Right cardiac atrium (tissue), 5 donors: ENCODE results near the gene HEBP1. TPM values are rescaled to one million over a fixed set of nuclear protein-coding genes. Genes with fewer than 3 reads are reported as not detected.

ENCODE experiments used
- ATAC-seq, 2 donors: fragments of 200-7000 bp; cut with Tn5 transposase; one replicate each; pipeline versions ENCODE4 v1.8.0 to v1.9.1; 2020; ENCODE audit warnings: moderate library complexity in 2 of 2, mild to moderate bottlenecking in 1 of 2
- DNase-seq, 3 donors: peaks; one replicate each; pipeline ENCODE4 v3.0.0-alpha.2; 2020
- H3K27ac ChIP-seq: one replicate; pipeline ENCODE4 v1.5.1; 2013; ENCODE audit warnings: mild to moderate bottlenecking, low read length, control low read depth, moderate library complexity
- H3K27me3 ChIP-seq: one replicate; pipeline ENCODE4 v1.6.1; 2013; ENCODE audit not compliant: control insufficient read depth, insufficient read depth
- H3K4me1 ChIP-seq: one replicate; pipeline ENCODE4 v1.6.1; 2013; ENCODE audit warnings: low read length; ENCODE audit not compliant: control insufficient read depth, insufficient read depth
- H3K4me3 ChIP-seq: one replicate; pipeline ENCODE4 v1.5.1; 2013; ENCODE audit warnings: low read length, control low read depth
- H3K9me3 ChIP-seq: one replicate; pipeline ENCODE4 v1.6.1; 2013; ENCODE audit warnings: low read length; ENCODE audit not compliant: control insufficient read depth
- WGBS: extraction: QIAGEN DNeasy Blood & Tissue Kit; methylation state at CpG from one replicate; pipeline ENCODE4 v1.1.7; 2013; 5-methylcytosine and 5-hydroxymethylcytosine counted together
- intact Hi-C, 4 donors: fragments of 100-400 bp; cut with DNase I; formaldehyde crosslinking; loops; one replicate each; pipeline versions ENCODE4 v1.11.0 to v1.14.0; 2022 to 2023
- polyA plus RNA-seq: library from polyadenylated mRNA; stranded (reverse); fragments of 200-250 nt; gene quantifications from one replicate; pipeline ENCODE4 v1.2.3, GENCODE V29; 2013
- total RNA-seq, 4 donors: library from RNA; stranded (reverse); fragmentation: NEBNext Ultra II Directional; extraction: Animal tissue kit (Norgen Biotek cat#: 25700); gene quantifications; one replicate each; pipeline ENCODE4 v1.2.1, GENCODE V29; 2021
- donor health status: healthy with polysubstance abuse.
- donor health status: DM: no; HTN: yes; CAD: no.
- donor health status: DM: no; HTN: no; CAD: no.
- donor health status: DM: no; HTN: yes; CAD: no; lungs with severe emphysema.
- donor health status: DM: yes; HTN: yes; CAD: no.

HEBP1 gene
- total and polyA plus RNA-seq, 5 donors = 54.4 to 81.0 (median 69.9) TPM

DNA sequence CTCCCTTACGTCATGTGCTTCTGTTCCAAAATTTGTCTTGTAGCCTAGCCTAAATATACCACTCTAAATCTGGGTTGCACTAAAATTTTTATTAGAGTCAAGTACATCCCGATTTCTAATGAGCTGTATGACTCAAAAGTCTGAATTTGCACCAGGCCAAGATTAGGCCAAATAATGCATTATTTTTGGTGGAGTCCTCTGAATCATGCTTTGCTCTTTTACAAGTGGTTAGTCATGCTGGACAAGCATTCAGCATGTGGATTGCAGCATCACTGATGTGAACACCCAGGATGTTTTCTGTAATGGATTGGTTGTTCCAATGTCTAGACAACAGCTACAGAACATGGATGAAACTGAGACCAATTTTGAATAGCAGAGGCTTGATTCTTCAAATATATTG is 23.7 kb downstream of the HEBP1 start:
- whole genome bisulfite sequencing = 65% methylated on average over 2 of the region's 2 CpGs
- peak; percentile 68 to 78 for ATAC-seq
- intact Hi-C loops = no loop called here
- DNase-seq = no peak
- H3K4me1 ChIP-seq = peaks cover 7% of the 10 kb centered on the region
- no peaks in the 10 kb centered on the region for H3K27me3 ChIP-seq
- no peak overlapping the region for H3K4me3 ChIP-seq
- H3K27ac ChIP-seq = no peak overlapping the region
- no peaks in the 10 kb centered on the region for H3K9me3 ChIP-seq

DNA sequence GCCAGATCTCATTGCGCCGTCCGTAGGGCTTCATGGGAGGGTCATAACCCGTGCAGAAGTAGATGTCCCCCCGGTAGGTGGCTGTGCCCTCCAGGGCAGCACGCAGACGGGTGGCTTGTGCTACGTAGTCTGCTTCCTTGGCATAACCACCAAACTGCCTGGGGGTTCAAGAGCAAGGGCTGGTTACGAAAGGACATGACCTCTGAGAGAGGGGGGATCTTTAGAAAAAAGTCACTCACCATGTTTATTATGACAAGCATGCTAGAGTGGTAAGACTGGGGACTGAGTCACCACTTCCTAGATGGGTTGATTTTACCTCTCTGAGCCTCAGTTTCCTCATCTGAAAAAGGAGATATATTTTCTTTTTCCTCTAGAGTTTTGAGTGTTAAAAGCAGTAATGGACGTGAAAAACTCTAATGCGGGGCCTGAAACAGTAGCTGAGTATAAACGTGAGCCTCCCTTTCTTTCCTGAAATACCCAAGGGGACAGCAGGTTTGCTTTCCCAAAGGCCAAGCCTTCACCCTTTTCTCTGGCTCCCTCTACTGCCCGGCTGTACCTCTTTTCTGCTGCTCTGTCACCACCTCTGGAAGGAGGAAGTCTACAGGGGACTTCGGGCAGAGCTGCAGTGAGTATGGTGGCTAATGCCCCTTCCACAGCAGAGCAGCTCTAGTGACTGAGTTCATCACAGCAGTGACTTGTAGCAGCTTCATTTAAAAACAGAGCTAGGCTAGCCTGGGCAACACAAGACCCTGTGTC is 24.6 kb downstream of the HEBP1 start:
- ATAC-seq (peak; percentile 13 to 59), DNase-seq (no peak)
- no peak overlapping the region for H3K27ac ChIP-seq
- H3K4me1 ChIP-seq = peaks cover 7% of the 10 kb centered on the region
- H3K4me3 ChIP-seq = no peak overlapping the region
- WGBS = 81% methylated on average over 14 of the region's 14 CpGs
- no peaks in the 10 kb centered on the region for H3K27me3 ChIP-seq
- intact Hi-C loops = no loop called here
- H3K9me3 ChIP-seq = no peaks in the 10 kb centered on the region

DNA sequence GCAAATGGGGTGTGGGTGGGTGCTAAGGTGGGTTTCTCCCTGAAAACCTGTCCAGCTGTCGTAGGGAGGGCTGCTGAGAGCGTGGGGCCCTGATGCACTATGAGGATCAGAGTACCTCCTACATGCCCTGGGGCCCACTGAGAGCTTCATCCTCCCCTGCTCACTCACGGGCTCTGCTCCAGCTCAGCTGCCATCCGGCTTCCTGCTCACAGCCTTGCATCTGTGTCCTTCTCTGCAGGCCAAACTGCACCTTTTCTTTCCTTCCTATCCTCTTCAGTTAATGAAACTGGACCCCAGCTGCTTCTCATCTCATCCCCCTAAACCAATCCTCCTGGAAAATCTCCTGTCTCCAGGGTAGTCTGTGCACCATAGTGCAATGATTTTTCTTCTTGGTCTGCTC is 25.9 kb downstream of the HEBP1 start:
- Histone ChIP-seq H3K4me1 (no peaks in the 10 kb centered on the region), H3K27me3 (no peaks in the 10 kb centered on the region)
- WGBS = 95% methylated on average over 4 of the region's 4 CpGs

DNA sequence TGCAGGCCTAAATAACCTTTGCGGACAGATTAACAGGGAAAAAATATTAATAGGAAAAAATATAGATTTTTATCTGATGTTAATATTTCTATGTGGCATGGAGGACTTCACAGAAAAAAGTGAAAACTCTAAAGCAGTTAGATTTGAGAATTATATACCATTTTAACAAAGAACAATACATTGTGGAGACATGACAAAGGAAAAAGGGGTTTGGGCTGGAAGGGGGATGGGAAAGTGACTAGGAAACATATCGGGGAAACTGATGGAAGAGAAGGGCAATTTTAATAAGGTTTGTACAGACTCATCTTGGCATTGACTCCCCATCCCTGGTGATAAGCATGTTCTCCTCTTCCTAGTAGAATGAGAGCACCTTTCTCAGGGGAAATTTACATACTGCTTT is 27.0 kb downstream of the HEBP1 start:
- DNase-seq = no peak
- H3K9me3 ChIP-seq = no peaks in the 10 kb centered on the region
- no peak overlapping the region for H3K27ac ChIP-seq
- H3K27me3 ChIP-seq = no peaks in the 10 kb centered on the region
- H3K4me3 ChIP-seq = no peak overlapping the region
- intact Hi-C loops = no loop called here
- no peak for ATAC-seq
- 98% methylated on average over 2 of the region's 2 CpGs for WGBS
- H3K4me1 ChIP-seq = no peaks in the 10 kb centered on the region

More for the DNA sequence above, 25.9 kb downstream of the HEBP1 start:
- no peaks in the 10 kb centered on the region for H3K9me3 ChIP-seq
- ATAC-seq = no peak
- intact Hi-C loops = no loop called here
- no peak for DNase-seq
- no peak overlapping the region for H3K4me3 ChIP-seq
- no peak overlapping the region for H3K27ac ChIP-seq

DNA sequence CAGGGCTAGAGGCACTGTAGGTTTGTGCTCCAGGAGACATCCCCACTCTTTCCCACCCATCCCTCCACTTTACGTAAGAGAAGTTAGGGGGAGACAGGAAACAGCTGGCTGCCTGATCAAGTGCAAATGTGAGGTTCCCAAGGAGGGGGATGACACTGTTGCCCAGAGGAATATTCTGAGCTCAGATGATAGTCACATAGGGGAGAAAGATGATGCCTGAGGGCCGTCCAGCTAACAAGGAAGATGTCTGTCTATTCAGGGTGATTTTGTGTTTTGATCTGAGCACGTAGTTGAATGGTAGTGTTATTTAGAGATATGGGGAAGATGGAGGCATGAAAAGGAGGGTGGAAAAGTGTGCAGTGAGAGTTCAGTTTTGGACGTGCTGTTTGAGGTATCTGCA is 34.2 kb downstream of the HEBP1 start:
- Histone ChIP-seq H3K27me3 (no peaks in the 10 kb centered on the region), H3K27ac (no peak overlapping the region), H3K4me1 (no peaks in the 10 kb centered on the region), H3K4me3 (no peak overlapping the region), H3K9me3 (no peaks in the 10 kb centered on the region)
- intact Hi-C loops = no loop called here
- DNase-seq = no peak
- no peak for ATAC-seq
- WGBS = 71% methylated on average over 4 of the region's 4 CpGs

DNA sequence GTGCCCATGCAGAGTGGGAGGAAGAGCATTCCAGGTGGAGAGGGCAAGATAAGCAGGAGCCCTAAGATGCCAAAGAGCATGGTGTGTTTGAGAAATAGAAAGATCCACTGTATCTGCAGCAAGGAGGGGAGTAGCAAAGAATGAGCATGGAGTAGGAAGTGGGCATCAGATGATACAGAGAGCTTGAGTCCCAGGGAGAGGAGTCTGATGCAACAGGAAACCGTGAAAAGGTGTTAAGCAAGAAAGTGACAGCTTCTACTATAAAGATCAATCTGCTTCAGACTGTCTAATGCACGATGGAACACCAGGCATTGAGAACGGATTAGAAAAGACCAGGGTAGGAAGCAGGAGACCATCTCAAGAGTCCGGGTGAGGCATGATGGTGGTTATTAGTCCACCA is 35.8 kb downstream of the HEBP1 start:
- WGBS = 85% methylated on average over 4 of the region's 4 CpGs
- H3K27me3 ChIP-seq = no peaks in the 10 kb centered on the region
- no peak overlapping the region for H3K27ac ChIP-seq
- DNase-seq = no peak
- H3K9me3 ChIP-seq = no peaks in the 10 kb centered on the region
- no peak overlapping the region for H3K4me3 ChIP-seq
- H3K4me1 ChIP-seq = no peaks in the 10 kb centered on the region
- intact Hi-C loops = no loop called here
- no peak for ATAC-seq

DNA sequence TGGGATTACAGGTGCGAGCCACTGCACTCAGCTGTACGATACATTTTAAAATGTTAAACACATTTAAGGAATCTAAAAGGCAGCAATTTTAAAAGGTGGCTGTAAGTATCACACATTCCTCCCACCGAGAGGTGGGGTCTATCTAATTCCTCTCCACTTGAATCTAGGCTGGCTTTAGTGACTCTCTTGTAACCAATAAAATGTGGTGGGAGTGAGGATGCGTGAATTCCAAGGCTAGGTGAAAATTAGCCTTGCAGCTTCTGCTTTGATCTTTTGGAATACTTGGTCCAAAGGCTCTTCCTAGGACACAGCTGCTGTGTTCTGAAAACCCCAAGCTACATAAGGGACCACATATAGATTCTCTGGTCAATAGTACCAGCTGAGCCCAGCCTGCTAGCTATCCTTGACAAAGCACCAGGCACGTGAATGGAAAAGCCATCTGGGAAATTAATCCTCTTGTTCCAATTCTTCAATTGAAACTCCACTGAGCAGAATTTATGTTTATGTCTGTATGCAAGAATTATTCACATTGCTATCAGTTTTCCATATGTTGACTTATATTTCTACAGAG is 39.3 kb downstream of the HEBP1 start:
- intact Hi-C loops = no loop called here
- ATAC-seq = no peak
- WGBS = 81% methylated on average over 5 of the region's 5 CpGs

DNA sequence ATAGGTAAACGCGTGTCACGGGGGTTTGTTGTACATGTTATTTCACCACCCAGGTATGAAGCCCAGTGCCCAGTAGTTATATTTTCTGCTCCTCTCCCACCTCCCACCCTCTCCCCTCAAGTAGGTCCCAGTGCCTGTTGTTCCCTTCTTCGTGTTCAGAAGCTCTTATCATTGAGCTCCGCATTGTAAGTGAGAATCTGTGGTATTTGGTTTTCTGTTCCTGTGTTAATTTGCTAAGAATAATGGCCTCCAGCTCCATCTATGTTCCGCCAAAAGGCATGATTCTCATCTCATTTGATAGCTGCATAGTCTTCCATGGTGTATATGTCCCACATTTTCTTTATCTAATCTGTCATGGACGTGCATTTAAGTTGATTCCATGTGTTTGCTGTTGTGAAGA is 41.2 kb downstream of the HEBP1 start:
- ATAC-seq (no peak), DNase-seq (no peak)
- H3K4me3 ChIP-seq = no peak overlapping the region
- H3K9me3 ChIP-seq = no peaks in the 10 kb centered on the region
- H3K27me3 ChIP-seq = no peaks in the 10 kb centered on the region
- no peaks in the 10 kb centered on the region for H3K4me1 ChIP-seq
- H3K27ac ChIP-seq = no peak overlapping the region
- intact Hi-C loops = no loop called here
- 67% methylated on average over 7 of the region's 7 CpGs for WGBS

More for the DNA sequence above, 39.3 kb downstream of the HEBP1 start:
- DNase-seq = no peak
- Histone ChIP-seq H3K27ac (no peak overlapping the region), H3K9me3 (no peaks in the 10 kb centered on the region), H3K4me1 (no peaks in the 10 kb centered on the region), H3K27me3 (no peaks in the 10 kb centered on the region), H3K4me3 (no peak overlapping the region)

DNA sequence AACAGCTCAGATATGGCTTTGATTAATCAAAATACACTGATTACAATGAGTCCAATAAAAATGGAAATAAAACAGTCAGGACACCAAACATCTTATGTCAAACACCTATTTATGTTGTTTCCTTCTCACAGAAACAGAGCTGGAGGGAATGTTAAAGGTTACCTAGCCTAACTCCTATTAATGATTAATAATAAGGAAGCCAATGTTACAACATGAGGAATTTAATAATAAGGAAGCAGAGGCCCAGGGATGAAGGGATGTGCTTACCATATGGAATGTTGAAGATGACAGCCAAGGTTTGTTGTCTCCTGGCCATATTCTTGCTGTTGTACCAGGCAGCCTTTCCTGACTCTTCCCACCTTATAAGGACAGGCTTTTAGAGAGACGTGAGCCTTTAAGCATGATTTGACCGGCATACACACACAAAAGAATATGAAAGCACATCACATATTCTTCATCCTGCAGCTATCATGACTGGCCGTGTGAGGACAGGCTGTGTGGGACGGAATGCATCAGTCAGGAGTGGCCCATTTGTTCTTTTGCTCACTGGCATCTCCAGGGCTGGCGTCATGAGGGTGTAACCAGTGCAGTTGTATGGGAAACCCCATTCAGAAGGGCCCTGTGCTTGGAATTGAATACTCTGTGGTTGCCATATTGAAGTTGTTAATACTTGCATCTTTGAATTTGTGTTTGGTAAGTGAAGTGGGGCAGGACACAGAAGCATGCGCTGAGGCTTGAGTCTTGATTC is 45.0 kb downstream of the HEBP1 start:
- Histone ChIP-seq H3K4me3 (no peak overlapping the region), H3K4me1 (no peaks in the 10 kb centered on the region), H3K27me3 (no peaks in the 10 kb centered on the region), H3K27ac (no peak overlapping the region), H3K9me3 (no peaks in the 10 kb centered on the region)
- 97% methylated on average over 6 of the region's 6 CpGs for WGBS
- no peak for ATAC-seq
- intact Hi-C loops = no loop called here
- no peak for DNase-seq

DNA sequence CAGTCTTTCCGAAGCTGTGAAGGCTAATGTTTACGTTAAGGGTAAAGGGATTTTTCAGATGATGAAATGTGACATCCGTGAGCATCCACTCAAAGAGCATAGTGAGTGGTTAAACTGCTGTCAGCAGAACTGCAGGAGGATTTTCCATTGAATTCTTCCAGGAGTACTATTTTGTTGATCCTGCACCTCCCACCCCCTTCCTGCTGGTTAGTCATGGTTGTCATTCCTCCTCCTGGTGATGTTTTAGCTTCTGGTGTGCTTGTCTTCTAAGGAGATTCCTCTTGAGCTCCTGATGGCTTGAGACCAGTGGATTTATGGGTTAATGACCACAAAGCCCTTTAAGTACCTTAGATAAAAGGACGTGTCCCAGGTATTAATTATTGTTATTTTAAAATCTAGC is 45.7 kb downstream of the HEBP1 start:
- Histone ChIP-seq H3K4me3 (no peak overlapping the region), H3K27ac (no peak overlapping the region), H3K27me3 (no peaks in the 10 kb centered on the region), H3K4me1 (no peaks in the 10 kb centered on the region), H3K9me3 (no peaks in the 10 kb centered on the region)
- DNase-seq (no peak), ATAC-seq (no peak)
- 79% methylated on average over 4 of the region's 4 CpGs for WGBS
- intact Hi-C loops = no loop called here

DNA sequence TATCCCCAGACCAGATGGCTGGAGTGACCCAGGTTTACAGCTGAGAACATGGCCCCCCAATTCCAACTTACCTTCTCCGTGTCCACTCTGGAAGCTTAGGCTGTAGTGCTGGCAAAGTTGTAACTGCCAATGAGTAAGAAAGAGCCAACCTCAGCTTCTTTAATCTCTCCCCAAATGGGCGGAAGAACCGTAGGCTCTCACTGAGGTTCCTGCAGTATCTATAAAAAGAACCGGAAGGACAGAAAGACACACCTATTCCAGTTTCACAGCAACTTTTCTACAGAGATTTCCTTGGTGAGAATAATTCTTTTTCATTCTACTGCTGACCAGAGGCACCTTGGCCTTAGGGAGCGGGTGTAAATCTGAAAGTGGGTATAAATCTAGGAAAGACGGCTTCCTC is 48.0 kb downstream of the HEBP1 start, which contains the start of gene GPRC5D:
TSS of gene GPRC5D (minus strand) at position 135 of the 400 bp plus-strand sequence. CDS start 1,786 bp downstream, outside the sequence.
- Histone ChIP-seq H3K4me1 (no peaks in the 10 kb centered on the region), H3K27me3 (no peaks in the 10 kb centered on the region), H3K4me3 (no peak within 1 kb of the TSS), H3K27ac (no peak within 1 kb of the TSS), H3K9me3 (no peaks in the 10 kb centered on the region)
- ATAC-seq (no peak), DNase-seq (no peak)
- WGBS = 94% methylated on average over 6 of the region's 6 CpGs
- intact Hi-C loops = no loop called here
